Measurements from ENCODE around the gene VPS35L.
"Not testable (repeated sequence)": the region's sequence is repeated elsewhere in the genome, so short reads cannot be mapped to it uniquely, and the experiment has no call there.

The VPS35L gene

GRCh38 chr16:19655242-19655777, 99.8 kb downstream of the VPS35L start:
- no peak for DNase-seq

DNA sequence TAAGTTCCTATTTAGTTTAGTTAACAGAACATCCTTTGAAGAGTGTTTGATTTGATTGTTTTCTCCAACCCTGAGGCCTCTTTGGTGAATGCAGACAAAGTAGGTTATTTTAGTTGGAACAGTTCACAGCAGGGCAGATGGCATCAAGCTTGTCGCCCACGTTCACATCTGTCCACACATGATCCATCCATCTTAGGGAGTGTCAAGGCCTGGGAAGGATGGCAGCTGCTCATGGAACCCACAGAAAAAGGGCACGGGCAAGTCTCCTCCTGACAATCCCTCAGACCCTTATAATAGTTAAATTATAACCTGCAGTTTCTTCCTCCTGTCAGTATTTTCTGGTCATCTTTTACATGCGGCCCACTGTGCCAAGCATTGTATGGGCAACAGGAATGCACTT, 102.3 kb downstream of the VPS35L start:
- DNase-seq = no peak

DNA sequence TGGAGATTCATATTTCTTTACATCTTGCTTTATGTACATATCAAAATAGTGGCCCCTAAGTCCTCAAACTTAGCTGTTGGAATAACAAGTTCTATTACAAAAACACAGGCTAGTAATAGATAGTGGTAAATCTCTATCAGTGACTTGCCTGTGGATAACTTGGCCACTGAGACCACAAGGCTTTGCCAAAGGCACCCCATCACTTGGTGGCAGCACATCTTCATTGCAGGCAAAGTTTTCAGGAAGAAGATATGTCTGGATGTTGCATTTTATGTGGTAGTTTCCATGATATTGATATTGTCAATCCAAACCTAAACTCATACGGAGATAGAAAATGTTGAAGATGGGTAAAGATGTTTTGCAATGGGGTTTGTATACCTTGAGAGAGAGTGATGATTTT, 104.1 kb downstream of the VPS35L start:
- DNase-seq = peak; percentile 39 to 43

DNA sequence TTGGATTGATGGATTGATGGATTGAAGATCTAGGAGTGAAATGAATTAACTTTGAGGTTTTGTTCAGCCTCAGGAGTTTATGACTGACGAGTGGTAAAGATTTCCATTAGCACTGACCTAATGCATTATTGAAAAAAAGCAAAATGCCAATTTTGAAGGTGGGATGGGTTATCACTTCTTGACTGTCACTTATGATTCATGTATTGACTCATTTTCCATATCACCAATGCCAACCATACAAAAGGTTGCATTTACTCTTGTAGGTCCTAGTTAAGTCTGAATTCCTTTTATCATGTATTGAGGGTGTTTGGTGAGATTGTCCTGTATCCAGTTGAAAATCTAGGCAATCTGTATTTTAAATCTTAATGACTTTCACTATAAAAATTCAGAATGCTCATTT, 104.9 kb downstream of the VPS35L start:
- DNase-seq = no peak

DNA sequence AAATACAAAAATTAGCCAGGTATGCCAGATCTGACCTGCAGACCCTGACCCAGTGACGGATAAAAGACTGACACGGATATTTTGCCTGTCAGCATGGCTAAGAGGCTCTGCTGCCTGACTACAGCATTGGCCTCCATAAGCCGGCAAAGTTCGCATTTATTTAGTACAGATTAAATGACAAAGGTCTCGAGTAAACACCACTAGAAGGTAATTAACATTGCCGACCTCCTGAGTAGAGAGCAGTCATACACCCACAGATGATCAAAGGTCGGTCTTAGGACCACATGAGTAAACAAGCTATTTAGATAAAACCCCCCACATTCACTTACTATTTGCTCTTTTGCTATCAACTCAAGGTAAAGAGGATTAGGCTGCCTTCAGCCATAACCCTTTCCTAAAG, 106.8 kb downstream of the VPS35L start:
- DNase-seq = no peak

GRCh38 chr16:19664166-19664565, 108.7 kb downstream of the VPS35L start:
- no peak for DNase-seq

DNA sequence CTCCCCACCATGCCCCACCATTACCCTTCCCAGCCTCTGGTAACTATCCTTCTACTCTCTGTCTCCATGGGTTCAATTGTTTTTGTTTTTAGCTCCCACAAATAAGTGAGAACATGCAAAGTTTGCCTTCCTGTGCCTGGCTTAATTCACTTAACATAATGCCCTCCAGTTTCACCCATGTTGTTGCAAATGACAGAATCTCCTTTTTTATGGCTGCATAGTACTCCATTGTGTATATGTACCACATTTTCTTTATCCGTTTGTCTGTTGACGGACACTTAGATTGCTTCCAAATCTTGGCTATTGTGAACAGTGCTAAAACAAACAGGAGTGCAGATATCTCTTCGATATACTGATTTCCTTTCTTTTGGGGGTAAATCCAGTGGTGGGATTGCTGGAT, 109.8 kb downstream of the VPS35L start:
- DNase-seq = not testable (repeated sequence)

DNA sequence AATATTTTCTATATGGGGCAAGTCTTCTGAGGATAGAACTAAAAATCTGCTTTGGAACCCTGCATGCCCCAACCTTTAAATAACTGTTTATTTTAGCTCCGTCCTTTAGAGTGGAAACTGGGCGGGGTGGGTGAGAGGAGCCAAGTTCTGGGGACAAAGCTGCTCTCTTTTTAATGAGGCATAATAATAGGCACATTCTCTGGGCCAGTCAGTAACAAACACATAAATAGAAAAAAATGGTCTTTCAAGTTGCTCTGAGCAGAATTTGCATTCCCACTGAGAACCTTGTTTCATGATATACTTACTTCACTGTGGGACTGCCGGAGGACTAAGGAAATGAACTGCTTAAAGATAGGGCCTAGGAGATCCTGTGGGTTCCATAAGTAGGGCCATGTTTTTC, 111.0 kb downstream of the VPS35L start:
- DNase-seq = peak; percentile 63 to 93

DNA sequence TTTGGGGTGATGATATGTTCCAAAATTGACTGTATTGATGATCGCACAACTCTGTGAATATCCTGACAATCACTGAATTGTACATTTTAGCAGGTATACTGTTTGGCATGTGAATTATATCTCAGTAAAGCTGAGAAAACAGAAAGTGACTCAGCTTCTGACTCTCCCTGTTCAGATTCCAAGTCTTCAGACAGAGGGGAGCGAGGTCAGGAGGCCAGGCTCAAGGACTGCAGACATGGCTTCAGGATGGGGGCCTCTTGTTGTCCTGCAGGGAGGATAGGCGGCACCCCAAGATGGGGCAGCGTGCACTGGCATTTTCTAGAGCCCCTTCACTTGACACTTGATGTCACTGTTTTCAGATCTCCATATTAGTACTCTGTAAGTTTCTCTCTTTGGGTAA, 116.9 kb downstream of the VPS35L start:
- DNase-seq = no peak

DNA sequence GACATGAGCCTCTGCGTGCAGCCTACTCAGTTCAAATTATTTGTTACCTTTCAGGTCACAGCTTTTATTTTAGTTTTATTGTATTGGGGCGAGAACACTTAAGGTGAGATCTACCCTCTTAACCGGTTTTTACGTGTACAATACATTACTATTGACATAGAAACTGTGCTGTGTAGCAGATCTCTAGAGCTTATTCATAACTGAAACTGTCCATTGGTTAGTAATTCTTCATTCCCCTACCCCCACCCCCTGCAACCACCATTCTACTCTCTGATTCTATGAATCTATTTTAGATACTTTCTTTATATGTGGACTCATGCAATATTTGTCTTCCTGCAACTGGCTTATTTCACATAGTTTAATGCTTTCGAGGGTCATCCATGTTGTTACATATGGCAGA, 119.0 kb downstream of the VPS35L start:
- no peak for DNase-seq

GRCh38 chr16:19677402-19677801, 121.9 kb downstream of the VPS35L start:
- no peak for DNase-seq

- DNase-seq = no peak
Observed at GRCh38 chr16:19678804-19679203, 123.3 kb downstream of the VPS35L start.

- not testable (repeated sequence) for DNase-seq
Observed at GRCh38 chr16:19679281-19679680, 123.8 kb downstream of the VPS35L start.

- no peak for DNase-seq
Observed at GRCh38 chr16:19680881-19681340, 125.4 kb downstream of the VPS35L start.

DNA sequence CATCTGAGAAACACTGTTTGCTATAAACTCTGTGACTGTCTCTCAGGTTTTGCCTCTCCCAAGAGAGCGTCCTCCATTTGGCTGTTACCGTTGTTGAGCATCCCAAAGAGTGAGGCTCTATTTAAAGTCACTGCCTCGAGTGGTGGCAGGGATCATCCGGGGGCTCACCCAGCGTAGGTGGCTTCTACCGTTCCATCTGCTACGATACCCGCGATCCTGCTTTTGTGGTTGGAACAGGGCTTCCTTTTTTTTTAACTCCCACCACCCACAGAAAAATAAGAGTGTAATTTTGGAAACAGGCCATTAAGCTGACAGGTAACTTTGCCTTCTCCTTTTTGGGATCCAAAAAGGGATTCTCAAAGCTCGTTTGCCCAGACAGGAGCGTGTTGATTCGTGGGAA, 126.1 kb downstream of the VPS35L start:
- DNase-seq = no peak

DNA sequence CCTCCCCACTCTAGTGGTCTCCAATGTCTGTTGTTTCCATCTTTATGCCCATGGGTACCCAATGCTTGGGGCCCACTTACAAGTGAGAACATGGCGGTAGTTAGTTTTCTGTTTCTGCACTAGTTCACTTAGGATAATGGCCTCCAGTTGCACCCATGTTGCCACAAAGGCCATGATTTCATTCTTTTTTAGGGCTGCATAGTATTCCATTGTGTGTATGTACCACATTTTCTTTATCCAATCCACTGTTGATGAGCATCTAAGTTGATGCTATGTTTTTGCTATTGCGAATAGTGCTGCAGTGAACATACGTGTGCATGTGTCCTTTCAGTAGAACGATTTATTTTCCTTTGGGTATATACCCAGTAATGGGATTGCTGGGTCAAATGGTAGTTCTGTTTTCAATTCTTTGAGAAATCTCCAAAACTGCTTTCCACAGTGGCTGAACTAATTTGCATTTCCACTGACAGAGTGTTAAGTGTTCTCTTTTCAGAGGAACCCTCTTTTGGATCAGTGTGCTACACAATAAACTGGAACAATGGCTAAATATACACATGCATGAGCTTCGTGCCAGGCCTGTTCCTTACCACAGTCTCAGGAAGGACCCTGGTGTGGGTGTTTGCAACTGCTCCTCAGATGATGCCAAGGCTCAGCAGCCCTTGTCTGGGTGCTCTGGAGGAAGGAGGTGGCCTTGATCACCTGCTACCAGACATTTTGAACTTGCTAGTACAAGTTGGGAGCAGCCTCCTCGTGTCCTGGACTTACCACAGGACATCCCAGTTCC, 128.1 kb downstream of the VPS35L start:
- no peak for DNase-seq

- DNase-seq = no peak
Observed at GRCh38 chr16:19685176-19685575, 129.7 kb downstream of the VPS35L start.

DNA sequence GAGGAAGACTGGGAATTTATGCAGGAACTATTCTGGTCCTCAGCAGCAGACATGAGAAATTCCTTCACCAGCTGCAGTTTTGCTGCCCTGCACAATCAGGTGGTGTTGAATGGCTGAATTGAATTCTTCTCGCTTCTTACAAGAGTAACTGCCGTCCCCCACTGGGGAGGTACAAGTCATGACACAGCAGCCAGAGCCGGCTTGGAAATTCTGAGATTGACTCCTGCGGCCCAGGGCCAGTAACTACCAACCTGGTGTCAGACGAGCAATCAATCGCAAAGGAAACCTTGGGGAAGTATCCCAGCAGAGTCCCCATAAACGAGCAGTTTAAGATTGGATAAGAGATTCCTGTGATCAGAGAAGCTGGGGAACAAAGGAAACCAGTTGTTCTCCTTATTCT, 131.8 kb downstream of the VPS35L start:
- DNase-seq = no peak

DNA sequence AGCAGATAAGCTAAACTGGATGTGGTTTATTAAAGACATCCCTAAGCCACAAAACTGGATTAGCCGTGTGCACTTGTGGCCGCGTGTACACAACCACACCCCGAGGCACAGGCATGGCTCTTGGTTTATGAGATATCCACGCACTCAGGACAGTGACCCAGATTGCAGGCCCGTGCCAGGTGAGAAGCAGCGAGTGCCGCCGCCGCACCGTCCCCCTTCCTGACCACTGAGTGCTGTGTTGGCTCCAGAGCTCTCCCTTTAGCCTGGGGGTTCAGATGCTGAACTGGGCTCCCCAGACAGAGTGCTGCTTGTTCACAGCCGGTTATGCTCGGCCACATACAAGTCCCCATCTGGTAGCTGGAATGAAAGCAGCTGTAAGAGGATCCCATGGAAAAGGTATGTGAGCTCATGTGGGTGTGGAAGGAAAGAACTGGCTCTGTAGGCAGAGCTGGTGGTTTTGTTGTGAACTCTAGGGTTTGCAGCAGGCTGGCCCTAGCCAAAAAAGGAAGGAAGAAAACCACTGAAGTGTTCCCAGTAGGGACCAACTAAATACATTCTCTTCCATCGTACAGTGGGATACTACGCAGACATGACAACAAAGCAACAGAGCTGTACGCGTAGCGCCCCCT, 133.0 kb downstream of the VPS35L start:
- DNase-seq = no peak

GRCh38 chr16:19689342-19689741, 133.8 kb downstream of the VPS35L start:
- DNase-seq = no peak

- no peak for DNase-seq
Observed at GRCh38 chr16:19690196-19690595, 134.7 kb downstream of the VPS35L start.

- peak; percentile 33 for DNase-seq
Observed at GRCh38 chr16:19691161-19691711, 135.7 kb downstream of the VPS35L start.

GRCh38 chr16:19694989-19695388, 139.5 kb downstream of the VPS35L start:
- DNase-seq = no peak

DNA sequence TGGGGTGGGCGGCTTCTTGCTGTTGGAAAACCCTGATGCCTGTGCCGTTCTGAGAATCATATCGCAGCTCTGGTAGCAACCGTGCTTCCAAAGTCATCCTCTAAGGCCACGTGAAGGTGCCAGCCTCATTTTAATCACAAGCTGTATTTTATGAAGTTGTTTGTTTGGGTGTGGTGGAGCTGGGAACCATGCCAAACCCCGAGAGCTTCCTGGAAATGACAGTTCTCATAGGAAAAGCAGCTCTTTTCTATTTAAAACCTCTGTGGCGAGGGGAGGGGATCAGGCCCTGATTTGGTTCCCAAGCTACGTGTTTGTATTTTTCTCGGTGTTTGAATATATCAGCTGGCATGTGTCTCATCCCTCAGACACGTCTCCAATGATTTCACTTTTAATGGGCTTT, 140.8 kb downstream of the VPS35L start:
- no peak for DNase-seq
